Astrocyte (in vitro differentiated cells and primary cell): Measurements from ENCODE around the gene DFFA. TPM values are rescaled to one million over a fixed set of nuclear protein-coding genes. Genes with fewer than 3 reads are reported as not detected.

Experiments
- DNase-seq: peaks from one replicate; pipeline ENCODE4 v3.0.0-alpha.2; 2010; ENCODE audit warnings: low read depth
- FAIRE-seq: peaks from 2 replicates; lab custom pipeline; 2011; peaks lifted over from hg19 to GRCh38; lab: Jason Lieb, UNC
- H2AFZ ChIP-seq: 2 replicates; pipeline ENCODE4 v1.6.0; 2012; ENCODE audit warnings: low read depth, low read length, inconsistent platforms
- H3K27ac ChIP-seq: 2 replicates; pipeline ENCODE4 v1.5.1; 2011; ENCODE audit warnings: low read depth, low read length, inconsistent platforms
- H3K27me3 ChIP-seq: 2 replicates; pipeline ENCODE4 v1.6.0; 2011; ENCODE audit warnings: low read length, inconsistent platforms; ENCODE audit not compliant: insufficient read depth
- H3K36me3 ChIP-seq: 2 replicates; pipeline ENCODE4 v1.5.1; 2011; ENCODE audit warnings: low read length, inconsistent platforms; ENCODE audit not compliant: insufficient read depth
- H3K4me1 ChIP-seq: 2 replicates; pipeline ENCODE4 v1.5.1; 2011; ENCODE audit warnings: low read length, inconsistent platforms; ENCODE audit not compliant: insufficient read depth
- H3K4me2 ChIP-seq: 2 replicates; pipeline ENCODE4 v1.6.0; 2012; ENCODE audit warnings: low read length, inconsistent platforms
- H3K4me3 ChIP-seq: 2 replicates; pipeline ENCODE4 v1.5.1; 2011; ENCODE audit warnings: low read depth, mild to moderate bottlenecking, low read length, inconsistent platforms; ENCODE audit not compliant: insufficient read depth
- H3K79me2 ChIP-seq: 2 replicates; pipeline ENCODE4 v1.6.0; 2012; ENCODE audit warnings: mild to moderate bottlenecking, low read length, inconsistent platforms; ENCODE audit not compliant: insufficient read depth
- H3K9ac ChIP-seq: 2 replicates; pipeline ENCODE4 v1.6.0; 2012; ENCODE audit warnings: mild to moderate bottlenecking, low read length, inconsistent platforms
- H3K9me3 ChIP-seq: 2 replicates; pipeline ENCODE4 v1.5.1; 2012; ENCODE audit warnings: low read depth, mild to moderate bottlenecking, low read length, inconsistent platforms; ENCODE audit not compliant: insufficient read depth
- H4K20me1 ChIP-seq: 2 replicates; pipeline ENCODE4 v1.6.0; 2012; ENCODE audit warnings: low read length, inconsistent platforms; ENCODE audit not compliant: insufficient read depth
- H3K27ac Mint-ChIP-seq: one replicate; pipeline ENCODE4 v1.8.0; 2021; ENCODE audit warnings: mild to moderate bottlenecking, mixed read lengths; ENCODE audit not compliant: unreplicated experiment
- H3K27me3 Mint-ChIP-seq: one replicate; pipeline ENCODE4 v1.8.0; 2021; ENCODE audit warnings: low read depth, mixed read lengths; ENCODE audit not compliant: unreplicated experiment
- H3K36me3 Mint-ChIP-seq: one replicate; pipeline ENCODE4 v1.8.0; 2021; ENCODE audit warnings: low read depth, mixed read lengths; ENCODE audit not compliant: unreplicated experiment
- H3K4me1 Mint-ChIP-seq: one replicate; pipeline ENCODE4 v1.8.0; 2021; ENCODE audit warnings: low read depth, mixed read lengths; ENCODE audit not compliant: unreplicated experiment
- H3K4me3 Mint-ChIP-seq: one replicate; pipeline ENCODE4 v1.8.0; 2021; ENCODE audit warnings: mild to moderate bottlenecking, moderate library complexity, mixed read lengths; ENCODE audit not compliant: unreplicated experiment
- H3K9me3 Mint-ChIP-seq: one replicate; pipeline ENCODE4 v1.8.0; 2021; ENCODE audit warnings: mild to moderate bottlenecking, mixed read lengths; ENCODE audit not compliant: unreplicated experiment
- CTCF ChIP-seq: IDR thresholded peaks from 2 replicates; pipeline ENCODE4 v1.5.1; 2011; ENCODE audit warnings: low read depth, mild to moderate bottlenecking, inconsistent platforms, low read length, moderate library complexity; ENCODE audit not compliant: insufficient read depth
- EZH2 ChIP-seq: IDR thresholded peaks from 2 replicates; pipeline ENCODE4 v1.6.1; 2012; ENCODE audit warnings: mild to moderate bottlenecking, low read length, inconsistent platforms; ENCODE audit not compliant: insufficient read depth
- total RNA-seq: library from RNA; stranded (reverse); gene quantifications from 2 replicates; pipeline ENCODE4 v1.2.1, GENCODE V29; 2021

The DFFA gene
- total RNA-seq, 1 donor from 2014 or later: 58.2 TPM

- H3K27me3 ChIP-seq: no peaks in the 10 kb centered on the region
- H3K36me3 ChIP-seq: peaks cover 65% of the 10 kb centered on the region
- H3K79me2 ChIP-seq: no peaks in the 10 kb centered on the region
- H3K27me3 Mint-ChIP-seq: no peaks in the 10 kb centered on the region
- no peaks in the 10 kb centered on the region for H3K9me3 ChIP-seq
- H3K9me3 Mint-ChIP-seq: no peaks in the 10 kb centered on the region
- no peaks in the 10 kb centered on the region for H3K4me1 ChIP-seq
- H3K9ac ChIP-seq: peak overlapping the region; percentile 9
- no peak overlapping the region for H3K4me3 ChIP-seq
- peak overlapping the region; percentile 96 for H3K27ac Mint-ChIP-seq
- FAIRE-seq (no peak), DNase-seq (peak; percentile 58)
- H2AFZ ChIP-seq: no peak overlapping the region
- no peak overlapping the region for H3K4me2 ChIP-seq
- no peak overlapping the region for H3K4me3 Mint-ChIP-seq
- H3K27ac ChIP-seq: peak overlapping the region; percentile 10
- H3K36me3 Mint-ChIP-seq: peaks cover 27% of the 10 kb centered on the region
- TF ChIP-seq EZH2: no peak
- TF ChIP-seq CTCF: no peak
- H4K20me1 ChIP-seq: peaks cover 8% of the 10 kb centered on the region
- peaks cover 6% of the 10 kb centered on the region for H3K4me1 Mint-ChIP-seq
Observed at GRCh38 chr1:10415211-10415930, 57.0 kb downstream of the DFFA start.

- Histone ChIP-seq H3K4me1 (peaks cover 16% of the 10 kb centered on the region), H3K27me3 (no peaks in the 10 kb centered on the region), H3K27ac (no peak overlapping the region), H2AFZ (no peak overlapping the region), H3K4me2 (no peak overlapping the region), H4K20me1 (peaks cover 21% of the 10 kb centered on the region), H3K36me3 (peaks cover 66% of the 10 kb centered on the region), H3K9ac (no peak overlapping the region), H3K4me3 (no peak overlapping the region), H3K9me3 (no peaks in the 10 kb centered on the region), H3K79me2 (peaks cover 3% of the 10 kb centered on the region)
- H3K9me3 Mint-ChIP-seq: no peaks in the 10 kb centered on the region
- no peaks in the 10 kb centered on the region for H3K27me3 Mint-ChIP-seq
- H3K4me1 Mint-ChIP-seq: peaks cover 16% of the 10 kb centered on the region
- no peak for DNase-seq
- peaks cover 23% of the 10 kb centered on the region for H3K36me3 Mint-ChIP-seq
- TF ChIP-seq EZH2 (no peak), CTCF (no peak)
- no peak for FAIRE-seq
- no peak overlapping the region for H3K4me3 Mint-ChIP-seq
- H3K27ac Mint-ChIP-seq: no peak overlapping the region
Observed at GRCh38 chr1:10407201-10407600, 65.1 kb downstream of the DFFA start.

Other genes with a start within 250 kb of the DFFA start
- 187 and 224 TPM in 2 replicates for gene PGD, start 73.5 kb downstream of the DFFA start, total RNA-seq
- gene CENPS, start 42.1 kb downstream of the DFFA start, total RNA-seq: 9.0 and 10.2 TPM in 2 replicates
- 0.23 and 0.29 TPM in 2 replicates for gene CORT, start 22.5 kb downstream of the DFFA start, total RNA-seq
- gene PEX14, start 2.4 kb upstream of the DFFA start, total RNA-seq: 23.1 and 23.3 TPM in 2 replicates